CD14-positive monocyte (primary cell): ENCODE measurements around the gene PLAA. TPM values are rescaled to one million over a fixed set of nuclear protein-coding genes. Genes with fewer than 3 reads are reported as not detected.

Experiments used
- DNase-seq, 3 donors: peaks; one replicate each; pipeline ENCODE4 v3.0.0-alpha.2; 2011 to 2022
- H2AFZ ChIP-seq: 2 replicates; pipeline ENCODE4 v1.6.0; 2012; ENCODE audit warnings: mild to moderate bottlenecking, low read depth, low read length, inconsistent platforms; ENCODE audit not compliant: insufficient read depth, poor library complexity, severe bottlenecking
- H3K27ac ChIP-seq, 2 donors: 1 replicate in 1 of 2; 2 replicates in 1 of 2; pipeline ENCODE4 v1.5.1; 2012 to 2013; ENCODE audit warnings: low read length in 2 of 2, control low read depth in 1 of 2, inconsistent platforms in 1 of 2, low read depth in 1 of 2, mild to moderate bottlenecking in 1 of 2
- H3K27me3 ChIP-seq, 2 donors: one replicate each; pipeline versions ENCODE4 v1.6.0 to v1.6.1; 2011 to 2013; ENCODE audit warnings: low read length in 2 of 2; ENCODE audit not compliant: control insufficient read depth in 2 of 2, insufficient read depth in 2 of 2
- H3K36me3 ChIP-seq, 2 donors: replicated peaks in 1 of 2; 1 replicate in 1 of 2; 2 replicates in 1 of 2; pipeline versions ENCODE4 v1.5.1 to v1.6.1; 2012 to 2013; ENCODE audit warnings: low read length in 2 of 2, control low read depth in 1 of 2, inconsistent platforms in 1 of 2, mild to moderate bottlenecking in 1 of 2; ENCODE audit not compliant: insufficient read depth in 2 of 2, control insufficient read depth in 1 of 2
- H3K4me1 ChIP-seq, 2 donors: 1 replicate in 1 of 2; 2 replicates in 1 of 2; pipeline versions ENCODE4 v1.5.1 to v1.6.1; 2012 to 2013; ENCODE audit warnings: low read length in 2 of 2, control low read depth in 1 of 2, inconsistent platforms in 1 of 2, mild to moderate bottlenecking in 1 of 2, moderate library complexity in 1 of 2; ENCODE audit not compliant: insufficient read depth in 2 of 2, control insufficient read depth in 1 of 2
- H3K4me2 ChIP-seq: replicated peaks from 2 replicates; pipeline ENCODE3; 2012; ENCODE audit warnings: low read length, moderate library complexity, mild to moderate bottlenecking; ENCODE audit not compliant: poor library complexity, severe bottlenecking; ENCODE audit errors: extremely low read depth
- H3K4me3 ChIP-seq, 3 experiments: fragments of 200-600 bp in 1 of 3; sonication (generic) in 1 of 3; replicated peaks in 1 of 3; 1 replicate in 2 of 3; 2 replicates in 1 of 3; pipeline ENCODE4 v1.5.1; 2011 to 2013; ENCODE audit warnings: low read length in 3 of 3, mild to moderate bottlenecking in 3 of 3, control low read depth in 2 of 3, low read depth in 2 of 3, inconsistent platforms in 1 of 3, moderate library complexity in 1 of 3
- H3K79me2 ChIP-seq: 2 replicates; pipeline ENCODE4 v1.6.0; 2012; ENCODE audit warnings: mild to moderate bottlenecking, control low read depth, inconsistent platforms, low read length, moderate library complexity; ENCODE audit not compliant: insufficient read depth
- H3K9ac ChIP-seq: 2 replicates; pipeline ENCODE4 v1.6.0; 2017; ENCODE audit warnings: low read length, mild to moderate bottlenecking; ENCODE audit not compliant: insufficient read depth, poor library complexity, severe bottlenecking
- H3K9me3 ChIP-seq, 2 donors: replicated peaks in 1 of 2; 1 replicate in 1 of 2; 2 replicates in 1 of 2; pipeline versions ENCODE4 v1.5.1 to v1.6.1; 2012 to 2013; ENCODE audit warnings: low read length in 2 of 2, control low read depth in 1 of 2; ENCODE audit not compliant: control insufficient read depth in 1 of 2, insufficient read depth in 1 of 2
- H4K20me1 ChIP-seq: 2 replicates; pipeline ENCODE4 v1.6.0; 2012; ENCODE audit warnings: mild to moderate bottlenecking, low read length, control low read depth, moderate library complexity; ENCODE audit not compliant: insufficient read depth
- H3K27ac Mint-ChIP-seq, 7 donors: one replicate each; pipeline ENCODE4 v1.8.0; 2020; ENCODE audit warnings: mild to moderate bottlenecking in 7 of 7, mixed read lengths in 7 of 7, moderate library complexity in 6 of 7, inconsistent platforms in 2 of 7
- H3K27me3 Mint-ChIP-seq, 3 donors: one replicate each; pipeline ENCODE4 v1.8.0; 2021 to 2022; ENCODE audit warnings: low read depth in 3 of 3, mild to moderate bottlenecking in 3 of 3, mixed read lengths in 3 of 3, moderate library complexity in 3 of 3, inconsistent platforms in 1 of 3
- H3K36me3 Mint-ChIP-seq, 2 donors: one replicate each; pipeline ENCODE4 v1.8.0; 2020; ENCODE audit warnings: mixed read lengths in 2 of 2, inconsistent platforms in 1 of 2, mild to moderate bottlenecking in 1 of 2
- H3K4me1 Mint-ChIP-seq: one replicate; pipeline ENCODE4 v1.8.0; 2020; ENCODE audit warnings: mild to moderate bottlenecking, mixed read lengths
- H3K4me3 Mint-ChIP-seq, 2 donors: one replicate each; pipeline ENCODE4 v1.8.0; 2020; ENCODE audit warnings: mild to moderate bottlenecking in 2 of 2, mixed read lengths in 2 of 2, moderate library complexity in 1 of 2
- H3K9me3 Mint-ChIP-seq, 7 donors: one replicate each; pipeline ENCODE4 v1.8.0; 2020 to 2022; ENCODE audit warnings: mixed read lengths in 7 of 7, mild to moderate bottlenecking in 6 of 7, moderate library complexity in 6 of 7, inconsistent platforms in 2 of 7
- CTCF ChIP-seq: fragments of 200-600 bp; IDR thresholded peaks from one replicate; pipeline ENCODE4 v1.8.0; 2022; ENCODE audit warnings: antibody characterized with exemption, mild to moderate bottlenecking
- WGBS: methylation state at CpG from one replicate; pipeline ENCODE4 v1.1.5; 2013; ENCODE audit warnings: missing lambda C conversion rate; ENCODE audit not compliant: insufficient coverage; 5-methylcytosine and 5-hydroxymethylcytosine counted together
- intact Hi-C, 2 donors: fragments of 100-400 bp; cut with micrococcal nuclease; formaldehyde crosslinking; loops; one replicate each; pipeline versions ENCODE4 v1.15.0 to v1.15.1; 2023
- polyA plus RNA-seq, 3 donors: library from polyadenylated mRNA; depleted of rRNA in 1 of 3; unstranded in 2 of 3; stranded (reverse) in 1 of 3; fragments of 300-500 nt in 2 of 3; fragments of >200 nt in 1 of 3; fragmentation: Illumina TruSeq in 2 of 3; gene quantifications; 1 replicate in 2 of 3; 2 replicates in 1 of 3; pipeline ENCODE4 v1.2.3, GENCODE V29; 2012 to 2021
- small RNA-seq: library from RNA; depleted of rRNA; stranded (forward); fragments of <200 nt; gene quantifications from one replicate; pipeline ENCODE3, GENCODE V24; 2012; ENCODE audit warnings: low read depth; ENCODE audit not compliant: insufficient read length

Gene PLAA
- polyA plus RNA-seq, 3 donors: 13.3 to 19.3 (median 14.7) TPM

GRCh38 chr9:26856413-26857032 lies 90.5 kb downstream of the PLAA start:
- H3K4me1 Mint-ChIP-seq: no peaks in the 10 kb centered on the region
- no peak overlapping the region for H3K9ac ChIP-seq
- H3K36me3 Mint-ChIP-seq: peaks cover 28 to 43% of the 10 kb centered on the region in 2 donors
- H3K27ac Mint-ChIP-seq: no peak overlapping the region
- no peaks in the 10 kb centered on the region for H3K4me1 ChIP-seq
- peaks cover 0 to 2% (median 0%) of the 10 kb centered on the region in 3 donors for H3K27me3 Mint-ChIP-seq
- peaks cover 0 to 2% (median 0%) of the 10 kb centered on the region in 7 donors for H3K9me3 Mint-ChIP-seq
- no peak overlapping the region for H2AFZ ChIP-seq
- intact Hi-C loops: no loop called here
- H4K20me1 ChIP-seq: no peaks in the 10 kb centered on the region
- no peak overlapping the region for H3K27ac ChIP-seq
- peaks cover 29 to 69% of the 10 kb centered on the region in 2 donors for H3K36me3 ChIP-seq
- DNase-seq: peak; percentile 3 to 15 (median 9)
- WGBS: no CpG with 5 or more reads among the region's 1 CpG
- H3K27me3 ChIP-seq: no peaks in the 10 kb centered on the region
- H3K4me3 ChIP-seq: no peak overlapping the region
- H3K4me3 Mint-ChIP-seq: no peak overlapping the region
- no peaks in the 10 kb centered on the region for H3K9me3 ChIP-seq
- H3K4me2 ChIP-seq: no peak overlapping the region
- H3K79me2 ChIP-seq: no peaks in the 10 kb centered on the region
- peak; percentile 57 for TF ChIP-seq CTCF

Small RNA genes within 50 kb of the gene (small RNA-seq; reads per million reads assigned to genes)
- gene RN7SL100P: not detected

Other genes starting within 250 kb of the PLAA start
- gene CAAP1, start 54.4 kb downstream of the PLAA start, polyA plus RNA-seq: 1 to 10 TPM; 4.0 to 9.1 (median 8.7) TPM
- gene IFT74, start 9.2 kb upstream of the PLAA start, polyA plus RNA-seq: 1 to 10 TPM; 2.6 to 6.0 (median 3.7) TPM
- gene LRRC19, start 58.4 kb upstream of the PLAA start, polyA plus RNA-seq: not detected
- not detected for gene TEK, start 162.0 kb upstream of the PLAA start, polyA plus RNA-seq